Retinal pigment epithelial cell (primary cell): ENCODE results near the gene EMP1.

ENCODE experiments used
- DNase-seq: peaks from one replicate; pipeline ENCODE4 v3.0.0-alpha.2; 2010; ENCODE audit warnings: low read depth
- H3K4me3 ChIP-seq: 2 replicates; pipeline ENCODE4 v1.5.1; 2011; ENCODE audit warnings: mild to moderate bottlenecking, low read length, control low read depth, moderate library complexity
- CTCF ChIP-seq: conservative IDR thresholded peaks from 2 replicates; pipeline ENCODE4 v1.5.1; 2011; ENCODE audit warnings: low read depth, low read length, control low read depth, inconsistent platforms

Gene EMP1, protein sequence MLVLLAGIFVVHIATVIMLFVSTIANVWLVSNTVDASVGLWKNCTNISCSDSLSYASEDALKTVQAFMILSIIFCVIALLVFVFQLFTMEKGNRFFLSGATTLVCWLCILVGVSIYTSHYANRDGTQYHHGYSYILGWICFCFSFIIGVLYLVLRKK

DNA sequence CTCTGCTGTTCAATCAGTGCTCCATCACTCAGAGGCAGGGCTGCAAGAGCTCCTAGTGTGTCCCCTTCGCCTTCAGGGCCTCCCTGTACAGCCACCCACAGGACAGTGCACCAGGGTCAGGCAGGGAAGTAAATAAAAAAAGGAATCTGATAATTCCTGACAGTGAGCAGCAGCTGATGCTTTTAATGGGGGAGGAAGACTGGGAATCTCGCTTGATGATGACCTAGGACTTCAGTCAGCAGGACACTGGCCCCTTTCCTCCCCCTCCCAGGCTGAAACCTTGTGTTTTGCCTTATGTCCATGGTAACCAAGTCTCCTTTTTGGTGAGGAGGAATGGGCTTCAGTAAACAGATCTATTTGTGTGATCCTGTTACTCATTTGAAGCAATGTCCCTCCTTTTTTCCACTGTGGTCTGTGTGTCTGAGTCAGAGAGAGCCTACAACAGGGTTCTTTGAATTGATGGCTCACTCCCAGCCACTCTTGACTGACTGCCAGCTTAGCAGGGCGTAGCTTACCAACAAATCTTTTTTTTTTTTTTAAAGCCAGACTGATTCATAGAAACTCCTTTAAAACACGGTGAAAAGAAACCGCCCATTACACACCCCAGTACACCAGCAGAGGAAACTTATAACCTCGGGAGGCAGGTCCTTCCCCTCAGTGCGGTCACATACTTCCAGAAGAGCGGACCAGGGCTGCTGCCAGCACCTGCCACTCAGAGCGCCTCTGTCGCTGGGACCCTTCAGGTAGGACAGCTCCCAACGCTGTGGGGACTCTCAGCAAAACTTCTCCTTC lies at the start of gene EMP1:
EMP1 (plus strand) TSS at position 597 of the 792 bp plus-strand sequence. CDS start 14,785 bp downstream, outside the sequence.
- TF ChIP-seq CTCF = no peak
- peak within 1 kb of the TSS; percentile 68 for H3K4me3 ChIP-seq
- DNase-seq = peak; percentile 99

DNA sequence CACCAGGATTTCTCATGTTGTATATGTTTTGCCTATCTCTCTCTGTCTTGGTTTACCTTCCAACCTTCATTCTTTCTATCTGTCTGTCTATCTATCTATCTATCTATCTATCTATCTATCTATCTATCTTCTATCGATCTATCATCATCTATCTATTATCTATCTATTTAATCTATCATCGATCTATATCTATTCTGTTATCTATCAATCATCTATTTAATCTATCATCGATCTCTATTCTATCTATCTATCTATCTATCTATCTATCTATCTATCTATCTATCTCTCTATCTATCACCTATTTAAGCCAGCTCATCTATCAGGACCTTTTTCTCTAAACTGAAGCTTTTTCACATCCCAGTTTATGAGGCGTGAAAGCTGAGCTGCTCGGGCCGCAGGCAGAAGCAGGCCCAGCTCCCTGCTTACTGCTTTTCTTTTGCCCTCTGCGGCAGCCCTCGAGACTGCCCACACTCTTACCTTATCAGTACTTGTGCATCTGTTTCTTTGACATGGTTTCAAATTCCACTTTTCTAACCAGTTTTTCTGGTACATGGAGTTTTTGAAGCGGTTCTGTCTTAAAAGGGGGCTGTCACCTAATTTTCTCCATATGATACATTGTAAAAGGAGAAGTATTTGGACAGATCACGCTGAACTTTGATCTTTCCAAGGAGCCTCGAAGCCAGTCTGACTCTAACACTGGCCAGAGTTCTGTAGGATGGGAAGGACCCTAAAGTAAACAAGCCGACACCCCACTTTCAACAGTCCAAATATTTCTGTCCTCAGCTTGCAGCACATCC lies 48.6 kb upstream of the EMP1 start:
- no peak overlapping the region for H3K4me3 ChIP-seq
- DNase-seq = no peak
- no peak for TF ChIP-seq CTCF

DNA sequence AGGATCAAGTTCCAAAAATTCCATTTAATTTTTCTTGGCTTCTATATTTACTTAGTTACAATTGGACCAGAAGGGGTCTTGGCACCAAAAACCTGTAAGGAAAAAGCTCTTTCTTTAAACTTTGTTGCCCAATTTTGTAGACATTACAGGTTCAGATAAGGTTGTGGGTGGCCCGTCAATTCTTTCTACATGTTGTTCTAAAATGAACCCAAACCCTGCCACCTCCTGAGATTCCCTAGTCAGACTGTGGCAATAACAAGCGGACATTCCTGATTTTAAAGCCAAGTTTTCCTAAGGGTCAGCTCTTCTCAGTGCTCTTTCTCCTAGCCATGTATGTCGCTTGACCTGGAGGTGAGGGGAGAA lies 48.1 kb upstream of the EMP1 start:
- DNase-seq = no peak
- no peak for TF ChIP-seq CTCF
- no peak overlapping the region for H3K4me3 ChIP-seq

DNA sequence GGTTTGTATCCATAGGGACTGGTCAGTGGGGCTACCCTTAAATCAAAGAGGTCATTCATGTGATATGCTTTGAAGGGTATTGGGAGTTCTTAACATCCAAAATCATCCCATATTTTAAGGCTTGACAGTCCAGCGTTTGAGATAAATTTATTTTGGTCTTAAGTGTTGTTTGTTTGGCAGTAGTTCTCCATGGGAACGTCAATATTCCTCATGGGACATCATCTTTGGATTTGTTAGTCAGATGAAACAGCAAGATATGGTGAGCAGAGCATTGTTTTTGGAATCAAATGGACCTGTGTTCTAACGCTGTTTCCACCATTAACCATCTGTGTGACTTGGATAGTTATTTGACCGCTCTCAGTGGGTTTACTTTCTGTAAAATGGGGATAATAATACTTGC lies 47.1 kb upstream of the EMP1 start:
- no peak for TF ChIP-seq CTCF
- H3K4me3 ChIP-seq = no peak overlapping the region
- no peak for DNase-seq

DNA sequence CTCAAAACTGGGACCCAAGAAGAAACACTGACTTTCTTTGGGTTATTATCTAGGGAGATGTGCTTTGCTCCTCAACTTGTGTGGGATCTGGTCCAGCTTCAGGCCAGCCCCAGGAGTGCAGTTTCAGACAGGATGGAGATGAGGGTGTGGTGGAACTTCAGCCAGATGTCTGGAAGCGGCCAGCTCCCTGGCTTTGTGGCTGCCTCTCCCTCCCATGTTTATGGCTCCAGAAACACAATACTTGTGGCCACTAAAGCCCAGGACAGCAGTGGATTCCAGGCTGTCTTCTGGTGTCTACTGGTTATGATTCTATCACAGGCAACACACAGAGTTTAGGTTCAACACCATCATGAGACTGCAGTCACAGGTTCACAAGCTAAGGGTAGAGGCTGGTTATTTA lies 44.2 kb upstream of the EMP1 start:
- TF ChIP-seq CTCF = no peak
- no peak overlapping the region for H3K4me3 ChIP-seq
- no peak for DNase-seq

- no peak overlapping the region for H3K4me3 ChIP-seq
- no peak for DNase-seq
- TF ChIP-seq CTCF = no peak
These were observed 43.8 kb upstream of the EMP1 start for GRCh38 chr12:13152756-13153155.
